GM12865 (cell line): ENCODE data around the gene TMEM121.
"Not testable (repeated sequence)": the region's sequence is repeated elsewhere in the genome, so short reads cannot be mapped to it uniquely, and the experiment has no call there.

Source experiments
- DNase-seq: peaks from one replicate; pipeline ENCODE4 v3.0.0; 2010; ENCODE audit warnings: low read depth
- H3K4me3 ChIP-seq: 2 replicates; pipeline ENCODE4 v1.5.1; 2011; ENCODE audit warnings: mild to moderate bottlenecking, low read depth, low read length, control low read depth
- CTCF ChIP-seq: IDR thresholded peaks from 2 replicates; pipeline ENCODE4 v1.5.1; 2011; ENCODE audit warnings: low read length, control low read depth, low read depth, inconsistent platforms; ENCODE audit not compliant: insufficient read depth; ENCODE audit errors: missing control alignments

Gene TMEM121

GRCh38 chr14:105568859-105569766 is 42.7 kb downstream of the TMEM121 start:
- DNase-seq: no peak
- TF ChIP-seq CTCF: no peak
- no peak overlapping the region for H3K4me3 ChIP-seq

GRCh38 chr14:105570482-105570881 is 44.1 kb downstream of the TMEM121 start:
- no peak for TF ChIP-seq CTCF

GRCh38 chr14:105571181-105571951 is 45.0 kb downstream of the TMEM121 start:
- DNase-seq, H3K4me3 ChIP-seq: not testable (repeated sequence)

More at GRCh38 chr14:105570482-105570881, 44.1 kb downstream of the TMEM121 start:
- no peak for DNase-seq
- no peak overlapping the region for H3K4me3 ChIP-seq

GRCh38 chr14:105572063-105572462 is 45.7 kb downstream of the TMEM121 start:
- not testable (repeated sequence) for H3K4me3 ChIP-seq, DNase-seq

- H3K4me3 ChIP-seq, DNase-seq: not testable (repeated sequence)
Observed at GRCh38 chr14:105573841-105574240, 47.5 kb downstream of the TMEM121 start.

- not testable (repeated sequence) for DNase-seq
- H3K4me3 ChIP-seq: peak overlapping the region; percentile 45
Observed at GRCh38 chr14:105574411-105574810, 48.0 kb downstream of the TMEM121 start.

GRCh38 chr14:105575016-105575700 is 48.8 kb downstream of the TMEM121 start:
- not testable (repeated sequence) for H3K4me3 ChIP-seq
- DNase-seq: peak; percentile 78

GRCh38 chr14:105576525-105577088 is 50.2 kb downstream of the TMEM121 start:
- no peak for TF ChIP-seq CTCF
- DNase-seq: no peak
- H3K4me3 ChIP-seq: peak overlapping the region; percentile 68

GRCh38 chr14:105577314-105577861 is 51.0 kb downstream of the TMEM121 start:
- no peak for TF ChIP-seq CTCF
- DNase-seq: peak; percentile 75
- H3K4me3 ChIP-seq: peak overlapping the region; percentile 68
